Dermis blood vessel endothelial cell (primary cell): Measurements from ENCODE around the gene GRIN3A. TPM values are rescaled to one million over a fixed set of nuclear protein-coding genes. Genes with fewer than 3 reads are reported as not detected.

ENCODE experiments used
- total RNA-seq: library from RNA; depleted of rRNA; stranded (reverse); fragments of >200 nt; gene quantifications from 2 replicates; pipeline ENCODE4 v1.2.3, GENCODE V29; 2014

Gene GRIN3A
- total RNA-seq, 1 donor from 2014 or later, result not detected

Other genes starting within 250 kb of the GRIN3A start
- gene RNF20, start 204.8 kb downstream of the GRIN3A start, total RNA-seq, result 36.8 and 42.5 TPM in 2 replicates
- not detected in 2 replicates for gene PPP3R2, start 143.7 kb downstream of the GRIN3A start, total RNA-seq